ENCODE results near the gene NRSN2.

The NRSN2 gene

GRCh38 chr20:346640-347316 lies at the start of gene NRSN2:
TSS of gene NRSN2 (plus strand) at chr20:347111. CDS start at chr20:349644, 2,533 bp downstream.
- H3K27ac ChIP-seq = peak within 1 kb of the TSS; percentile 88
- TF ChIP-seq, protein P1, sequence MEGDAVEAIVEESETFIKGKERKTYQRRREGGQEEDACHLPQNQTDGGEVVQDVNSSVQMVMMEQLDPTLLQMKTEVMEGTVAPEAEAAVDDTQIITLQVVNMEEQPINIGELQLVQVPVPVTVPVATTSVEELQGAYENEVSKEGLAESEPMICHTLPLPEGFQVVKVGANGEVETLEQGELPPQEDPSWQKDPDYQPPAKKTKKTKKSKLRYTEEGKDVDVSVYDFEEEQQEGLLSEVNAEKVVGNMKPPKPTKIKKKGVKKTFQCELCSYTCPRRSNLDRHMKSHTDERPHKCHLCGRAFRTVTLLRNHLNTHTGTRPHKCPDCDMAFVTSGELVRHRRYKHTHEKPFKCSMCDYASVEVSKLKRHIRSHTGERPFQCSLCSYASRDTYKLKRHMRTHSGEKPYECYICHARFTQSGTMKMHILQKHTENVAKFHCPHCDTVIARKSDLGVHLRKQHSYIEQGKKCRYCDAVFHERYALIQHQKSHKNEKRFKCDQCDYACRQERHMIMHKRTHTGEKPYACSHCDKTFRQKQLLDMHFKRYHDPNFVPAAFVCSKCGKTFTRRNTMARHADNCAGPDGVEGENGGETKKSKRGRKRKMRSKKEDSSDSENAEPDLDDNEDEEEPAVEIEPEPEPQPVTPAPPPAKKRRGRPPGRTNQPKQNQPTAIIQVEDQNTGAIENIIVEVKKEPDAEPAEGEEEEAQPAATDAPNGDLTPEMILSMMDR (conservative IDR thresholded peaks at IDR 0.05) = no peak
- TF ChIP-seq ZFX (IDR thresholded peaks at IDR 0.05) = no peak

DNA sequence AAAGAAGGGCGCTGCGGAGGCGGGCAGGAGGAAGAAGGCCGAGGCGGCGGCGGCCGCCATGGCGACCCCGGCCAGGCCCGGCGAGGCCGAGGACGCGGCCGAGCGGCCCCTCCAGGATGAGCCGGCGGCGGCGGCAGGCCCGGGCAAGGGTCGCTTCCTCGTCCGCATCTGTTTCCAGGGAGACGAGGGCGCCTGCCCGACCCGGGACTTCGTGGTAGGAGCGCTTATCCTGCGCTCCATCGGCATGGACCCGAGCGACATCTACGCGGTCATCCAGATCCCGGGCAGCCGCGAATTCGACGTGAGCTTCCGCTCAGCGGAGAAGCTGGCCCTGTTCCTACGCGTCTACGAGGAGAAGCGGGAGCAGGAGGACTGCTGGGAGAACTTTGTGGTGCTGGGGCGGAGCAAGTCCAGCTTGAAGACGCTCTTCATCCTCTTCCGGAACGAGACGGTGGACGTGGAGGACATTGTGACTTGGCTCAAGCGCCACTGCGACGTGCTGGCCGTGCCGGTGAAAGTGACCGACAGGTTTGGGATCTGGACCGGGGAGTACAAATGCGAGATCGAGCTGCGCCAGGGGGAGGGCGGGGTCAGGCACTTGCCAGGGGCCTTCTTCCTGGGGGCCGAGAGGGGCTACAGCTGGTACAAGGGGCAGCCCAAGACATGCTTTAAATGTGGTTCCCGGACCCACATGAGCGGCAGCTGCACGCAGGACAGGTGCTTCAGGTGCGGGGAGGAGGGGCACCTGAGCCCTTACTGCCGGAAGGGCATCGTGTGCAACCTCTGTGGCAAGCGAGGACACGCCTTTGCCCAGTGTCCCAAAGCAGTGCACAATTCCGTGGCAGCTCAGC lies 48.8 kb upstream of the NRSN2 start:
- TF ChIP-seq, protein P1 (conservative IDR thresholded peaks at IDR 0.05) = no peak
- peak; percentile 97 for TF ChIP-seq ZFX (IDR thresholded peaks at IDR 0.05)

GRCh38 chr20:298776-299391 lies 48.0 kb upstream of the NRSN2 start:
- TF ChIP-seq ZFX (IDR thresholded peaks at IDR 0.05) = no peak
- TF ChIP-seq, protein P1 (conservative IDR thresholded peaks at IDR 0.05) = no peak
- peak overlapping the region; percentile 100 for H3K27ac ChIP-seq

More for the DNA sequence above, 48.8 kb upstream of the NRSN2 start:
- peak overlapping the region; percentile 100 for H3K27ac ChIP-seq

DNA sequence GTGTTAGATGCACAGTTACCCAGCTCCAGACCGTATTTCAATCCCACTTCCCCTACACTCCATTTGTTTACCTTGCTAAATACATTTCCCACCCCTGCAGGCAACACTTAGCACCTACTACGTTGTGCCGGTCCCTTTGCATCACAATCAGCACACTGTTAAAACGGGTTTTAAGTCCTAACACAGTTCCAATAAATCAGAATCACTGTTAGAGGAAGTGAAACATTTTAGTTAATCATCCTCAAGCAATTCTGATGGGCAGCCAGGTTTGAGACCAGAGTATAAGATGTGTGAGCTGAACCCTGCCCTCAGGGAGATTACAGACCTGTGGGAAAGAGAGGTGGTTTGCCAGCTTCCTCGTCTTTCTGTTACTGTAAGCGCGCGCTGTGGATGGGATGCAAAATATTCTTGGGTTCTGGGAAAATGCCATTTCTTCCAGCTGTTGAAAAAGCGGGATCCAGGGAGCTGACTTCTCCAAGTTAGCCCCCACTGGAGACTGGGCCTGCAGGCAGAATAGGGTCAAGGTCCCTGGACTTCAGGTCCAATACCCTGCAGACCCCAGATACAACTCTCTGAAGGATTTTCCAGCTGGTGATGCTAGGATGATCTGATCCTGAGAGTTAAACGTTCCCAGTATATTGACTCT lies 46.4 kb upstream of the NRSN2 start:
- peak overlapping the region; percentile 9 for H3K27ac ChIP-seq
- TF ChIP-seq, protein P1 (conservative IDR thresholded peaks at IDR 0.05) = no peak
- TF ChIP-seq ZFX (IDR thresholded peaks at IDR 0.05) = no peak

- no peak overlapping the region for H3K27ac ChIP-seq
- TF ChIP-seq, protein P1 (conservative IDR thresholded peaks at IDR 0.05) = no peak
- TF ChIP-seq ZFX (IDR thresholded peaks at IDR 0.05) = no peak
Measured at GRCh38 chr20:301886-302848, 44.7 kb upstream of the NRSN2 start.

DNA sequence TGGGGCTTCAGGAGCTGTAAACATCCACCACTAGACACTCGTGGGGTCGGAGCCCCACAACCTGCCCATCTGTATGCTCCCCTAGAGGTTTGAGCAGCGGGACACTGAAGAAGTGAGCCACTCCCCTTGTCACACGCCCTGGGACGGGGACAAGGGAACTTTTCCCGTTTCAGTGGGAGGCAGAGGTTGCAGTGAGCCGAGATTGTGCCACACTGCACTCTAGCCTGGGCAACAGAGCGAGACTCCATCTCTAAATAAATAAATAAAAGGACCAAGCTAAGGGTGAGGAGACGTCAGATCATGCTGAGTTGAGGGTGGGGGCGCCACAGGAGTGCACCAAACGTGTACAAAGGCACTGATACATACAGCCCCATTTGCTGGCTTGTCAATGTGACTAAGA lies 41.2 kb upstream of the NRSN2 start:
- H3K27ac ChIP-seq = no peak overlapping the region
- TF ChIP-seq ZFX (IDR thresholded peaks at IDR 0.05) = no peak
- TF ChIP-seq, protein P1 (conservative IDR thresholded peaks at IDR 0.05) = no peak

All from C4-2B (cell line).